ENCODE measurements around the gene PEX7.

PEX7 gene

GRCh38 chr6:136822046-136822375 lies 381 bp upstream of the PEX7 start:
- peak overlapping the region; percentile 87 for H3K4me2 ChIP-seq (ENCODE audit: low read depth, low read length, poor library complexity, severe bottlenecking)
- peak overlapping the region; percentile 79 for H3K9ac ChIP-seq (ENCODE audit: low read depth, low read length, poor library complexity, severe bottlenecking)
- H3K9me3 ChIP-seq (ENCODE audit: insufficient read depth, low read depth, low read length) = no peaks in the 10 kb centered on the region
- H3K4me1 ChIP-seq (ENCODE audit: insufficient read depth, low read length, poor library complexity, severe bottlenecking) = peaks cover 12% of the 10 kb centered on the region
- H4K20me1 ChIP-seq (ENCODE audit: insufficient read depth, low read length, poor library complexity, severe bottlenecking) = no peaks in the 10 kb centered on the region
- H3F3A ChIP-seq (ENCODE audit: low read depth) = 0 out of 2 replicates have a peak, but pooled peaks cover 5% of the 10 kb centered on the region
- no peaks in the 10 kb centered on the region for H3K36me3 ChIP-seq (ENCODE audit: insufficient read depth, low read length)
- H3K27me3 ChIP-seq (ENCODE audit: insufficient read depth, low read length, poor library complexity, severe bottlenecking) = peaks cover 43% of the 10 kb centered on the region
- no peaks in the 10 kb centered on the region; the same call in 1 of the 2 replicates for H3K9me2 ChIP-seq (replicated peaks; ENCODE audit: low read depth, low read length)
- H2AFZ ChIP-seq (ENCODE audit: low read length) = peak overlapping the region; percentile 100
- peak overlapping the region; percentile 92 for H3K4me3 ChIP-seq (ENCODE audit: low read length, poor library complexity, severe bottlenecking)
- TF ChIP-seq EZH2phosphoT487 (IDR thresholded peaks at IDR 0.05; ENCODE audit: borderline replicate concordance) = no peak
- H3K79me2 ChIP-seq (ENCODE audit: insufficient read depth, low read length) = no peaks in the 10 kb centered on the region

DNA sequence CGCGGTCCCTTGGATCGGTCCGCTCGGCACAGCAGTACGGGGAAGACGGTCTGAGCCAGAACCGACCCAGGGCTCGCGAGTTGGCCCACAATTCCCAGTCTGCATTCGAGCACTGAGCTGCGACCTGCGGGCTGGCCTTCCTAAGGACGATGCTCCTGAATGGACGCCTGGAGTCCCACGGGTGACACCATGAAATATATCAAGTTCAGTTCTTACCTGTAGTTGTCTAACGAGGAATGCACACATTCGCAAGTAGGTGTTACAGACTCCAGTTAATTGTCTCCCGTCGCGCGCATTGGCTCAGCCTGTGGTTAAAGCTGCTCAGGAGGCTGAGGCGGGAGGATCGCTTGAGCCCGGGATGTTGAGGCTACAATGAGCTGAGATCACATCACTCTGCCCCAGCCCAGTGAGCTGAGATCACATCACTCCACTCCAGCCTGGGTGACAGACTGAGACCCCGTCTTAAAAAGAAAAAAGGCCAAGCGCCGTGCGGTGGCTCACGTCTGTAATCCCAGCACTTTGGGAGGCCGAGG lies 802 bp downstream of the PEX7 start:
- TF ChIP-seq EZH2phosphoT487 (IDR thresholded peaks at IDR 0.05; ENCODE audit: borderline replicate concordance) (no peak), CTCF (conservative IDR thresholded peaks at IDR 0.05; ENCODE audit: low read length) (0 out of 2 replicates have a peak, but pooled peaks have one; percentile 2)

DNA sequence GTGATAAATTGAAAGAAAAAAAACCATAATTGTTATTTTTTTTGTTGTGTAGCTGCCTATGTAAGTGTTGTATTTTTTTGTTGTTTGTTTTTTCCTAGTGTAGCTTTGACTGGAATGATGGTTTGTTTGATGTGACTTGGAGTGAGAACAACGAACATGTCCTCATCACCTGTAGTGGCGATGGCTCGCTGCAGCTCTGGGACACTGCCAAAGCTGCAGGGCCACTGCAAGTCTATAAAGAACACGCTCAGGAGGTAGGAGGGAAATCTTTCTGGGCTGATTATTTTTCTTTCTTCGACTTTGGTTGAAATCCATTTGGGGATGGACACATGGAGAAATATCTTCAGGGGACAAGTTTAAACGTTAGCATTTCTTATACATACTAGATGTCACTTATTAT lies 3.8 kb downstream of the PEX7 start:
- 0 out of 2 replicates have a peak, but pooled peaks cover 5% of the 10 kb centered on the region for H3F3A ChIP-seq (ENCODE audit: low read depth)
- H3K4me1 ChIP-seq (ENCODE audit: insufficient read depth, low read length, poor library complexity, severe bottlenecking) = peaks cover 17% of the 10 kb centered on the region
- no peaks in the 10 kb centered on the region for H3K79me2 ChIP-seq (ENCODE audit: insufficient read depth, low read length)
- no peaks in the 10 kb centered on the region for H3K36me3 ChIP-seq (ENCODE audit: insufficient read depth, low read length)
- H3K9me3 ChIP-seq (ENCODE audit: insufficient read depth, low read depth, low read length) = peaks cover 5% of the 10 kb centered on the region
- H3K27me3 ChIP-seq (ENCODE audit: insufficient read depth, low read length, poor library complexity, severe bottlenecking) = peaks cover 9% of the 10 kb centered on the region
- H3K4me3 ChIP-seq (ENCODE audit: low read length, poor library complexity, severe bottlenecking) = no peak overlapping the region
- TF ChIP-seq CTCF (conservative IDR thresholded peaks at IDR 0.05; ENCODE audit: low read length) (no peak), EZH2phosphoT487 (IDR thresholded peaks at IDR 0.05; ENCODE audit: borderline replicate concordance) (no peak)
- H2AFZ ChIP-seq (ENCODE audit: low read length) = no peak overlapping the region
- H4K20me1 ChIP-seq (ENCODE audit: insufficient read depth, low read length, poor library complexity, severe bottlenecking) = no peaks in the 10 kb centered on the region
- no peak overlapping the region for H3K4me2 ChIP-seq (ENCODE audit: low read depth, low read length, poor library complexity, severe bottlenecking)
- no peaks in the 10 kb centered on the region; the same call in 1 of the 2 replicates for H3K9me2 ChIP-seq (replicated peaks; ENCODE audit: low read depth, low read length)
- no peak overlapping the region for H3K9ac ChIP-seq (ENCODE audit: low read depth, low read length, poor library complexity, severe bottlenecking)

More for the DNA sequence above, 802 bp downstream of the PEX7 start:
- Histone ChIP-seq H3K9me3 (ENCODE audit: insufficient read depth, low read depth, low read length) (no peaks in the 10 kb centered on the region), H4K20me1 (ENCODE audit: insufficient read depth, low read length, poor library complexity, severe bottlenecking) (no peaks in the 10 kb centered on the region), H3K9me2 (replicated peaks; ENCODE audit: low read depth, low read length) (no peaks in the 10 kb centered on the region; the same call in 1 of the 2 replicates), H2AFZ (ENCODE audit: low read length) (peak overlapping the region; percentile 100), H3K4me2 (ENCODE audit: low read depth, low read length, poor library complexity, severe bottlenecking) (peak overlapping the region; percentile 87), H3K27me3 (ENCODE audit: insufficient read depth, low read length, poor library complexity, severe bottlenecking) (peaks cover 39% of the 10 kb centered on the region), H3F3A (ENCODE audit: low read depth) (0 out of 2 replicates have a peak, but pooled peaks cover 5% of the 10 kb centered on the region), H3K36me3 (ENCODE audit: insufficient read depth, low read length) (no peaks in the 10 kb centered on the region), H3K79me2 (ENCODE audit: insufficient read depth, low read length) (no peaks in the 10 kb centered on the region), H3K4me1 (ENCODE audit: insufficient read depth, low read length, poor library complexity, severe bottlenecking) (peaks cover 15% of the 10 kb centered on the region), H3K4me3 (ENCODE audit: low read length, poor library complexity, severe bottlenecking) (peak overlapping the region; percentile 92), H3K9ac (ENCODE audit: low read depth, low read length, poor library complexity, severe bottlenecking) (peak overlapping the region; percentile 79)

All from Loucy (cell line).